Right lobe of liver (tissue), 6 donors: ENCODE measurements around the gene KRTAP5-2. TPM values are rescaled to one million over a fixed set of nuclear protein-coding genes. Genes with fewer than 3 reads are reported as not detected.

Experiments used
- ATAC-seq, 4 donors: fragments of 200-7000 bp; cut with Tn5 transposase; one replicate each; pipeline ENCODE4 v1.9.1; 2020; ENCODE audit warnings: mild to moderate bottlenecking in 4 of 4, moderate library complexity in 4 of 4
- DNase-seq, 3 donors: peaks; one replicate each; pipeline ENCODE4 v3.0.0-alpha.2; 2020
- H3K27ac ChIP-seq, 3 donors: fragments of 200-600 bp; one replicate each; pipeline ENCODE4 v1.8.0; 2022
- H3K27me3 ChIP-seq, 2 donors: fragments of 200-600 bp; one replicate each; pipeline ENCODE4 v1.8.0; 2022
- H3K36me3 ChIP-seq, 4 donors: fragments of 200-600 bp; sonication (generic) in 1 of 4; one replicate each; pipeline versions ENCODE4 v1.5.1 to v1.8.0; 2017 to 2022; ENCODE audit warnings: control low read depth in 1 of 4
- H3K4me1 ChIP-seq, 4 donors: fragments of 200-600 bp; sonication (generic) in 1 of 4; one replicate each; pipeline versions ENCODE4 v1.5.1 to v1.8.0; 2017 to 2022; ENCODE audit warnings: control low read depth in 1 of 4
- H3K4me3 ChIP-seq, 3 donors: fragments of 200-600 bp; one replicate each; pipeline ENCODE4 v1.8.0; 2022
- H3K9me3 ChIP-seq, 4 donors: fragments of 200-600 bp; sonication (generic) in 1 of 4; one replicate each; pipeline versions ENCODE4 v1.5.1 to v1.8.0; 2017 to 2022; ENCODE audit warnings: control low read depth in 1 of 4
- CTCF ChIP-seq, 4 donors: fragments of 200-600 bp in 3 of 4; fragments of 450-650 bp in 1 of 4; IDR thresholded peaks; one replicate each; pipeline versions ENCODE4 v1.5.1 to v1.8.0; 2016 to 2022; ENCODE audit warnings: antibody characterized with exemption in 4 of 4, mild to moderate bottlenecking in 2 of 4
- POLR2A ChIP-seq: fragments of 450-650 bp; IDR thresholded peaks from one replicate; pipeline ENCODE4 v1.6.1; 2017; ENCODE audit warnings: antibody characterized with exemption, mild to moderate bottlenecking
- WGBS: methylation state at CpG from one replicate; pipeline ENCODE4 v1.1.6; 2018; ENCODE audit warnings: low coverage, low lambda C conversion rate; ENCODE audit not compliant: insufficient coverage; ENCODE audit errors: missing lambda C conversion rate; 5-methylcytosine and 5-hydroxymethylcytosine counted together
- intact Hi-C, 2 donors: fragments of 100-400 bp; cut with DNase I; formaldehyde crosslinking; loops; one replicate each; pipeline versions ENCODE4 v1.11.2 to v1.14.1; 2022
- total RNA-seq, 6 experiments: library from RNA; depleted of rRNA in 2 of 6; stranded (reverse); fragments of >200 nt in 2 of 6; fragmentation: NEBNext Ultra II Directional in 3 of 6; extraction: Animal tissue kit (Norgen Biotek cat#: 25700) in 3 of 6; gene quantifications; one replicate each; pipeline versions ENCODE4 v1.1.0 to v1.2.4, GENCODE V29; 2016 to 2023
- donor health status: DM: no; HTN: yes; CAD: no.
- donor health status: DM: no; HTN: no; CAD: no.
- donor health status: DM: no; HTN: no; CAD: no.
- donor health status: DM: no; HTN: yes; CAD: no.
- donor health status: DM: no; HTN: yes; CAD: no.

Gene KRTAP5-2
- total RNA-seq, 6 experiments from 2014 or later: not detected

GRCh38 chr11:1554981-1555712, 42.9 kb downstream of the KRTAP5-2 start:
- Histone ChIP-seq H3K27me3 (no peaks in the 10 kb centered on the region), H3K27ac (no peak overlapping the region), H3K4me3 (no peak overlapping the region), H3K9me3 (no peaks in the 10 kb centered on the region), H3K36me3 (no peaks in the 10 kb centered on the region), H3K4me1 (peaks cover 0 to 18% (median 7%) of the 10 kb centered on the region in 4 donors)
- intact Hi-C loops: no loop called here
- no peak for ATAC-seq
- WGBS: 56% methylated on average over 4 of the region's 13 CpGs
- TF ChIP-seq CTCF (IDR thresholded peaks at IDR 0.05) (no peak), POLR2A (no peak)
- DNase-seq: peak in 2 of 3 donors; percentile 41 to 46

GRCh38 chr11:1553808-1554594, 44.1 kb downstream of the KRTAP5-2 start:
- Histone ChIP-seq H3K4me3 (no peak overlapping the region), H3K36me3 (no peaks in the 10 kb centered on the region), H3K4me1 (peaks cover 0 to 11% (median 4%) of the 10 kb centered on the region in 4 donors), H3K9me3 (no peaks in the 10 kb centered on the region), H3K27ac (no peak overlapping the region), H3K27me3 (no peaks in the 10 kb centered on the region)
- DNase-seq (peak in 1 of 3 donors; percentile 27), ATAC-seq (peak; percentile 5 to 46 (median 32))
- TF ChIP-seq POLR2A: no peak
- TF ChIP-seq CTCF (IDR thresholded peaks at IDR 0.05): peak in 3 of 4 donors; percentile 8 to 20 (median 9)
- 47% methylated on average over 8 of the region's 20 CpGs for WGBS
- intact Hi-C loops: no loop called here

GRCh38 chr11:1549338-1550330, 48.5 kb downstream of the KRTAP5-2 start:
- Histone ChIP-seq H3K36me3 (no peaks in the 10 kb centered on the region), H3K9me3 (no peaks in the 10 kb centered on the region), H3K27me3 (peaks cover 0 to 5% of the 10 kb centered on the region in 2 donors), H3K4me3 (no peak overlapping the region), H3K4me1 (peaks cover 0 to 18% (median 0%) of the 10 kb centered on the region in 4 donors), H3K27ac (no peak overlapping the region)
- intact Hi-C loops: loop anchor here in 1 of 2 donors (10.0 kb wide), 1 partner anchor 85 kb away; no protein-coding TSS in a partner anchor
- WGBS: 88% methylated on average over 5 of the region's 13 CpGs
- TF ChIP-seq POLR2A (no peak), CTCF (IDR thresholded peaks at IDR 0.05) (no peak)
- ATAC-seq: no peak
- no peak for DNase-seq
